HepG2 (cell line): ENCODE results near the gene DNMT1. TPM values are rescaled to one million over a fixed set of nuclear protein-coding genes. Genes with fewer than 3 reads are reported as not detected.

Source experiments
- AGO1 ChIP-seq: fragments of 200-400 bp; formaldehyde crosslinking; IDR thresholded peaks from 2 replicates; pipeline ENCODE4 v1.6.1; 2017; ENCODE audit warnings: mild to moderate bottlenecking, low read depth, low read length, moderate library complexity; ENCODE audit not compliant: poor library complexity, severe bottlenecking
- AGO2 ChIP-seq: fragments of 200-400 bp; formaldehyde crosslinking; optimal IDR thresholded peaks from 2 replicates; pipeline ENCODE3; 2017; ENCODE audit warnings: mild to moderate bottlenecking, low read depth, low read length, moderate library complexity
- ARID4A ChIP-seq: sonication (generic); formaldehyde crosslinking; IDR thresholded peaks from 2 replicates; pipeline ENCODE4 v1.5.0; 2020; ENCODE audit warnings: mild to moderate bottlenecking, missing genetic modification reagents, borderline replicate concordance
- ELF1 ChIP-seq: sonication (generic); formaldehyde crosslinking; IDR thresholded peaks from 2 replicates; pipeline ENCODE4 v1.4.0; 2020; ENCODE audit warnings: missing genetic modification reagents
- GABPB1 ChIP-seq: IDR thresholded peaks from 2 replicates; pipeline ENCODE4 v1.6.1; 2016; ENCODE audit warnings: mild to moderate bottlenecking, missing genetic modification reagents, moderate library complexity, missing compliant biosample characterization
- JUNB ChIP-seq: sonication (generic); formaldehyde crosslinking; IDR thresholded peaks from 2 replicates; pipeline ENCODE4 v1.8.0; 2022; ENCODE audit warnings: missing genetic modification reagents, mild to moderate bottlenecking, borderline replicate concordance
- NFE2 ChIP-seq: sonication (generic); formaldehyde crosslinking; IDR thresholded peaks from 2 replicates; pipeline ENCODE4 v1.4.0; 2020; ENCODE audit warnings: missing genetic modification reagents
- NFYC ChIP-seq: IDR thresholded peaks from 2 replicates; pipeline ENCODE4 v1.6.1; 2016; ENCODE audit warnings: missing genetic modification reagents, missing compliant biosample characterization
- POLR2A ChIP-seq, 2 experiments: IDR thresholded peaks; 2 replicates each; pipeline ENCODE4 v1.6.1; 2011; ENCODE audit warnings: low read depth in 2 of 2, low read length in 2 of 2, mild to moderate bottlenecking in 1 of 2, moderate library complexity in 1 of 2; ENCODE audit not compliant: insufficient read depth in 1 of 2
- POLR2AphosphoS5 ChIP-seq: IDR thresholded peaks from 2 replicates; pipeline ENCODE4 v1.6.1; 2012; ENCODE audit warnings: low read depth, low read length
- TERF1 ChIP-seq: sonication (generic); formaldehyde crosslinking; IDR thresholded peaks from 2 replicates; pipeline ENCODE4 v1.8.0; 2022; ENCODE audit warnings: mild to moderate bottlenecking, missing genetic modification reagents, moderate library complexity
- XBP1 ChIP-seq: sonication (generic); formaldehyde crosslinking; IDR thresholded peaks from 2 replicates; pipeline ENCODE4 v1.5.0; 2020; ENCODE audit warnings: missing genetic modification reagents
- ZFP36L2 ChIP-seq: sonication (generic); formaldehyde crosslinking; IDR thresholded peaks from 2 replicates; pipeline ENCODE4 v1.4.0; 2020; ENCODE audit warnings: missing genetic modification reagents
- ZNF441 ChIP-seq: sonication (generic); formaldehyde crosslinking; IDR thresholded peaks from 2 replicates; pipeline ENCODE4 v1.7.0; 2021; ENCODE audit warnings: missing genetic modification reagents, borderline replicate concordance
- ZNF562 ChIP-seq: sonication (generic); formaldehyde crosslinking; IDR thresholded peaks from 2 replicates; pipeline ENCODE4 v1.8.0; 2022; ENCODE audit warnings: missing genetic modification reagents, borderline replicate concordance
- ZNF574 ChIP-seq: sonication (generic); formaldehyde crosslinking; IDR thresholded peaks from 2 replicates; pipeline ENCODE4 v1.4.0; 2020; ENCODE audit warnings: missing genetic modification reagents
- ZNF597 ChIP-seq: sonication (generic); formaldehyde crosslinking; IDR thresholded peaks from 2 replicates; pipeline ENCODE4 v1.5.0; 2020; ENCODE audit warnings: missing genetic modification reagents
- ZNF605 ChIP-seq: sonication (generic); formaldehyde crosslinking; IDR thresholded peaks from 2 replicates; pipeline ENCODE4 v1.8.0; 2022; ENCODE audit warnings: mild to moderate bottlenecking, missing genetic modification reagents
- ZNF713 ChIP-seq: sonication (generic); formaldehyde crosslinking; IDR thresholded peaks from 2 replicates; pipeline ENCODE4 v1.4.0; 2020; ENCODE audit warnings: mild to moderate bottlenecking, missing genetic modification reagents
- ZNF780A ChIP-seq: sonication (generic); formaldehyde crosslinking; IDR thresholded peaks from 2 replicates; pipeline ENCODE4 v1.8.0; 2022; ENCODE audit warnings: mild to moderate bottlenecking, missing genetic modification reagents, moderate library complexity
- ZSCAN12 ChIP-seq: sonication (generic); formaldehyde crosslinking; IDR thresholded peaks from 2 replicates; pipeline ENCODE4 v1.9.0; 2021; ENCODE audit warnings: mild to moderate bottlenecking, missing genetic modification reagents
- polyA plus RNA-seq, 8 experiments: library from polyadenylated mRNA; depleted of rRNA in 3 of 8; stranded (reverse) in 7 of 8; unstranded in 1 of 8; fragments of >200 nt; fragmentation: Illumina TruSeq in 4 of 8; extraction: Trizol in 4 of 8; gene quantifications; 2 replicates each; pipeline versions ENCODE4 v1.2.1 to v1.2.3, GENCODE V29; 2011 to 2016; ENCODE audit warnings: low read depth in 4 of 8, missing spikeins in 1 of 8, mixed read lengths in 1 of 8; ENCODE audit not compliant: insufficient read depth in 1 of 8
- total RNA-seq, 5 experiments: library from RNA; depleted of rRNA; stranded (reverse); fragments of >200 nt; fragmentation: Illumina TruSeq; extraction: Trizol; gene quantifications; 2 replicates each; pipeline ENCODE4 v1.2.3, GENCODE V29; 2016; ENCODE audit warnings: low read depth in 1 of 5

DNMT1 gene
- total and polyA plus RNA-seq, 2 of the 13 experiments (the other 11 are each of a cell fraction or from before 2014, with no cell fraction given): 31.2 to 91.1 TPM

- TF ChIP-seq ZNF713 (CRISPR knock-in tag): no peak
- no peak for TF ChIP-seq ZNF562
- no peak for TF ChIP-seq ZSCAN12
- no peak for TF ChIP-seq ZNF574
- no peak for TF ChIP-seq ZFP36L2 (CRISPR knock-in tag)
- no peak for TF ChIP-seq ZNF780A (CRISPR knock-in tag)
- TF ChIP-seq NFE2 (CRISPR knock-in tag): 0 out of 2 replicates have a peak, but pooled peaks have one; percentile 2
- peak; percentile 82 for TF ChIP-seq AGO2
- TF ChIP-seq ZNF441 (CRISPR knock-in tag): no peak
- TF ChIP-seq GABPB1 (CRISPR knock-in tag): peak; percentile 14; the same call in 1 of the 2 replicates
- peak; percentile 17 for TF ChIP-seq POLR2AphosphoS5
- TF ChIP-seq ARID4A (CRISPR knock-in tag): 0 out of 2 replicates have a peak, but pooled peaks have one; percentile 40
- no peak for TF ChIP-seq NFYC (CRISPR knock-in tag)
- peak; percentile 1 to 14; a peak in 2 of 4 replicates for TF ChIP-seq POLR2A (IDR thresholded peaks at IDR 0.05; ENCODE audit: insufficient read depth in 1 of 2, low read depth in 2 of 2, low read length in 2 of 2)
- no peak for TF ChIP-seq XBP1 (CRISPR knock-in tag)
- TF ChIP-seq ZNF605: 0 out of 2 replicates have a peak, but pooled peaks have one; percentile 3
- TF ChIP-seq AGO1: peak; percentile 89
- no peak for TF ChIP-seq TERF1 (CRISPR knock-in tag)
- no peak for TF ChIP-seq JUNB (CRISPR knock-in tag)
- TF ChIP-seq ELF1 (CRISPR knock-in tag): no peak
- no peak for TF ChIP-seq ZNF597 (CRISPR knock-in tag)
Observed at GRCh38 chr19:10114651-10115391, 79.9 kb downstream of the DNMT1 start (continued).
